ENCODE results near the gene ARHGAP25.

ARHGAP25 gene

DNA sequence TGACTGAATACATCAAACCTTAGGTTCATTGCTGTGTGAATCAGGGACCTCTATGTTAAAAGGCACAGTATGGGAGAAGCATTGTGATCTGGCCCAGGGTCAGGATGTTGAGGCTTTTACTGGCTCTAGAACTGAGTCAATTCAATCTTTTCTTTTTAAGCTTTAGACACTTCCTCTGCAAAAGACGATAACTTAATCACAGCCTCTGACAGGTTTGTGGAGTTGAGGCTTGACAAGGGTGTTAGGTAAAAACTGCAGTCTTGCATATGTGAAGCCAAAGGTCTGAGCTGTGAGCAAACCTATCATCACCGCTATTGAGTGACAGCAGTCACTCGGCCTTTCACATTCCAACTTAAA lies 17.3 kb upstream of the ARHGAP25 start:
- DNase-seq (ENCODE audit: low spot score) = no peak

DNA sequence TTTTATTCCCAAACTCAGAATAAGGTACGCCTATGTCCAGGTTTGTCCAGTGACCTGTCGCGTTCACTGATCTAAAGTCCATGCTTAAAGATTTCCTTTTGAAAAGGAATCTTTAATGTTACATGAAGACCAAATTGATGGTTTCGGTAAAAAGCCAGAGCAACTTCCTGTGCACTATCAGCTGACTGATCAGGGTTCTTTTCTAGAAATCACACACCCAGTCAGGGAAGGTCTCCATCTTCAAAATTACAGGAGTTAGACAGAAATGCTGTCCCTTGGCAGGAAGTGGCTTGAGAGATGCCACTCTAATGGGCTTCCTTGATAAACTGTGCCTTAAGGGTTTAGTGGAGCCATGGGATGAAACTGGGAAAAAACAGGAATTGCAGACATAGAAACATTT lies 14.7 kb upstream of the ARHGAP25 start:
- no peak for DNase-seq (ENCODE audit: low spot score)

DNA sequence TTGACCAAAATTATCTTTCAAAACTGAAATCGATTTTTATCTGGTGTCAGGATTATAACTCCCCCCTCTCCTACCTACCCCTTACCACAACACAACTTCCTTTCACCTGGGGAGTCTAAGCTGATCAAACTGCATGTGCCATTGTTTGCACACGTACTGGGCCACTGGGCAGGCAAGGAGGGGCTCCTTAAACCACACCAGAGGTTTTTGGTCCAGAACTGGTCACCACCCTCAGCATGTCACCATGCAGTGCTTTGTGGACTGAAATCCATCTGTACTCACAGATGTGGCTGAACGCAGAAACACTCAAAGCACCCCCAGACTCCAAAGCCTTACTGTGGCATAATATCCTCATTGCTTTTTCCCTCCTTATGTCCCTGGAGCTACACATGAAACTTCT lies 13.9 kb upstream of the ARHGAP25 start:
- DNase-seq (ENCODE audit: low spot score) = no peak

DNA sequence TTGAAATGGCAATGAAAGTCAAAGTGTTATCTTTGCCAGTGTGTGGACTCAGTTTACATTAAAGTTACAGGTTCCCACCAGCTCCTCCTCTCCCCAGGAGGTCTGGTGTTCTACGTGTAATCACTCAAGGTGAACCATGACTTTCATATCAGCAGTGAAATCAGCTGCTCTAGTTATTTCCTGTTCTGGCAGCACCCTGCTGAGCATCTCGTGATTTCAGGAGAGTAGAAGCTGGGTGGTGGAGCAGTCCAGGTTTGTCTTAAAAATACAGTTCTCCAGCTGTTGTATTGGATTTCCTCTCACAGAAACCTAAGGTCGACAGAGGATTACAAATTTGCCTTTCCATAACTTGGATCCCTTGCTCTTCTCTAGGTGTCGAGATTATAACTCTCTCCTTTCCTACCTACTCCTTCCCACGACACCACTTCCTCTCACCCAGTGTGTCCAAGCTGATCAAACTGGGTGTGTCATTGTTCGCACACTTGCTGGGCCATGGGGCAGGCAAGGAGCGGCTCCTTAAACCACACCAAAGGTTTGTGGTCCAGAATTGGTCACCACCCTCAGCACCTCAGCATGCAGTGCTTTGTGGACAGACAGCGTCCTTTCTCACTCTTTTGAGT lies 13.0 kb upstream of the ARHGAP25 start:
- no peak for DNase-seq (ENCODE audit: low spot score)

DNA sequence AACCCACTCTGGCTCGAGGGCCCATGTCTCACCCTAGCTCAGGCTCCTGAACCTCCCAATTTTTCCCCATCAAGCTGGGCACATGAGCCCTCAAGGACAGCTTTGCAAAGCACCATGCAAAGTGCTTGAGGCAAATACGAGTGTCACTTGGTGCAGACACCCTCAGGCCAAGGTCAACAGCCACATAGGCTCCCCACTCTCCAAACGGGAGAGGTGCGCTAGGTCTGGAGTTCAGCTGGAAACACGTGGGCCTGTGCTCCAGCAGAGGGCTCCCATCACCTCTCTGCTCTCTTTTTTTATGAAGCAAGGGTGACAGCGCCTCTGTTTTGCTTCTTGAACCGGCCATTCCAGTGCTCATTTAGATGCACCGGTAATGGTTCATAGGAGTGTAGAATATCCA lies 11.9 kb upstream of the ARHGAP25 start:
- no peak for DNase-seq (ENCODE audit: low spot score)

DNA sequence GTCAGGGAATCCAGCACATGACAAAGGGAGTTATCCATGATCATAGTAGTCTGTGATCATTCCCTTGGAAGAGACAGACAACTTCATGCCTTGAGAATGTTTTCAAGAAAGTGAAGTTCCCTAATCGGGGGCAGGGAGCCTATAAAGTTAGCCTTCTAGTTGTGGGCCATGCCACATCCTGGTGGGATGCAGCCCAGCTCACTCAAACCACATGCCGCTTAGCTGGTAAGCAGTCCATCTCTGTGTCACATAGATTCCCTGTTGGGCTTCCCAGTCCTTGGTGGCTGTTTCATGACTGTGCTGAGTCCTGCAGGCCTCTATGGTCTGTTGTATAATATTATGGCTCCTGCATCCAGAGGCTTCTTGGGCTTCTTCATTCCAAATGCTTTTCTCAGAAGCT lies 11.4 kb upstream of the ARHGAP25 start:
- DNase-seq (ENCODE audit: low spot score) = no peak

DNA sequence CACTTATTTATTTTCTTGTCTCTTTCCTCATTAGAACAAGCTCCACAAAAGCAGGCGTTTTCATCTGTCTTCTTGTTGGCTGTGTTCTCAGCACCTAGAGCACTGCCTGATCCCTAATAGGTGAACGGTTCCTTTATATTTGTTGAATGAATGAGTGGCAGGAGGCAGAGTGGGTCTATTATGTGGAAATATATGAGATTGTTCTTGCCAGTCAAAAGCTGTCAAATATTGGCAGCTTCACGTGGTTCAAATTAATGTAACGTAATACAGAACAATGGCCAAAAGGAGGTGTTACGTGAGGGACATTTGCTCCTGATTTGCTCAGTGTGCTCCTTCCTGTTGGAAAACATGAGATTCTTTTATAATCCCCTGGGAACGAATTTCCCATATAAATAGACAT lies 8.5 kb upstream of the ARHGAP25 start:
- no peak for DNase-seq (ENCODE audit: low spot score)

DNA sequence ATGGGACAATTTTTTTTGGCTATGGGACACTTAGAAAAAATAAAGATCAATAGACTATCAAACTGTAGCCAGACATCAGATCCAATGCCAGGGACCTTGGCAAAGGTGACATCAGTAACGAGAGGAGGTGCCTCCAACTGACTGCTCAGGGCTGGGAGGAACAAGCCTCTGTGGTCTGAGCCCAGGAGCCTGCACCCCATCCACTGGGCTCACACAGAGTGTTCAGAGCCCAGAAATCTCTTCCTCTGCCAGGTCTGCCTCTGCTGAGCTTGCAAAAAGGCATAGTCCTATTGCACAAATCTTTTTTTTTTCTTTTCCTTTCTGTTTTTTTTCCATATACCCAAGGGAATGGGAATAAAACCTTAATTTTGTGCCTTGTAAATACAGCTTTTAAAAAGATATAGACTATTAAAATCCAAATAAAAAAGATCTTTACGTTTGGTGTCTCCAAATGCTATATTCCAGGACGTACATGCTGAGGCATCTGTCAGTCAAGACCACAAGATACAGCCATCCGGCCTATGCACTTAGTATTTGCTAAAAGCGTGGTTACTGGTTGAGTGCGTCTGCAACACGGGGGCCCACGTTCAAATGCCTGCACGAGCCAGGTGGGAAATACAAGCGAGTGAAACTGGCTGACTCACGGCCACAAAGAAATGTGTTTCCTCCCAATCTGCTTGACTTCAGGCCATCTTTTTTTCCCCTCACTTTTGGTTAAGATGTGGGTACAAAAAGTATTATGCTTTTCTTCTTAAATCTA lies 7.8 kb upstream of the ARHGAP25 start:
- no peak for DNase-seq (ENCODE audit: low spot score)

DNA sequence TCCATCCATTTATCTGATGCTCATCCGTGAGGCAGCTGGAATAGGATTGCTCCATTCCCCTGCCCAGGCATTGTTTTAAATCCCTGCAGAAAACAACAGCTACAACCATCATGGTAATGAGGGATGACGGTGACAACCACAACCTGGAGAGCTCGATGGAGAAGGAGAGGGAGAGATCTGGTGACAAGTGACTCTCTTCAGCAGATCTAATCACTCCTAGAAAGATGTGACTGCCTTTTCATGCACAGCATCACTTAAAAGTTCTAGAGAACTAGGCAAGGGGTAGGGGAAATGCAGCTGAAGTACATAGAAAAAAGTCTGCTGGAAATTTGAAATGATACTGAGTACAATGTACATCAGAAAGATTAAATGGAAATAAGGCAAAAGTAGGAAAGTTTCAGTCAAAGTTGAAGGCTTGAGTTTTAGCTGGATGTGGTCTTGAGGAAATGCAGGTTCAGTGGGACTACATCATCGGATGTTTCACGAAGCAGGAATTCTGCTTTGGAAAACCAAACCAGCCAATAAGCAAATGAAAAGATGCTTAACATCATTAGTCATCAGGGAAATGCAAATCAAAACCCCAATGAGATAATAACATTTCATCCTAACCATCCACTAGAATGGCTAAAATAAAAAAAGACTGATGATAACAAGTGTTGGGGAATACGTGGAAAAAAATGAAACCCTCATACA lies 6.8 kb upstream of the ARHGAP25 start:
- DNase-seq (ENCODE audit: low spot score) = no peak

DNA sequence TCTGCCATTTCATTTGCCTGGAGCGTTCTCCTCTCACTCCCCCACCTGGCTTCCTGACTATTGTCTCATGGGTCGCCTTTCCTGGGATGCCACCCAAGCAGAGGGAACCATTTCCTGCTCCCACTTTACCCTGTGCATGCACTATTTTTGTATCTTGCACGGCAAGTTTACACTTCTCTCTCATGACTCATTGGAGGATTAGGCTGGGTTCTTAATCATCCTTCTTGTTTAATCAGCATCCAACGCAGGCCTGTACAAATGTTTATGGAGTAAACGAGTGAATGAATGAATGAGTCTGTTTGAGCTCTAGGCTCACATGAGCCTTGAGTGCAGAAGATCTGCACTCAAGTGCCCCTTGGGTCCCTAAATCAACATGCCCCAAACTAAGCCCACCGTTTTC lies 3.8 kb upstream of the ARHGAP25 start:
- DNase-seq (ENCODE audit: low spot score) = no peak

DNA sequence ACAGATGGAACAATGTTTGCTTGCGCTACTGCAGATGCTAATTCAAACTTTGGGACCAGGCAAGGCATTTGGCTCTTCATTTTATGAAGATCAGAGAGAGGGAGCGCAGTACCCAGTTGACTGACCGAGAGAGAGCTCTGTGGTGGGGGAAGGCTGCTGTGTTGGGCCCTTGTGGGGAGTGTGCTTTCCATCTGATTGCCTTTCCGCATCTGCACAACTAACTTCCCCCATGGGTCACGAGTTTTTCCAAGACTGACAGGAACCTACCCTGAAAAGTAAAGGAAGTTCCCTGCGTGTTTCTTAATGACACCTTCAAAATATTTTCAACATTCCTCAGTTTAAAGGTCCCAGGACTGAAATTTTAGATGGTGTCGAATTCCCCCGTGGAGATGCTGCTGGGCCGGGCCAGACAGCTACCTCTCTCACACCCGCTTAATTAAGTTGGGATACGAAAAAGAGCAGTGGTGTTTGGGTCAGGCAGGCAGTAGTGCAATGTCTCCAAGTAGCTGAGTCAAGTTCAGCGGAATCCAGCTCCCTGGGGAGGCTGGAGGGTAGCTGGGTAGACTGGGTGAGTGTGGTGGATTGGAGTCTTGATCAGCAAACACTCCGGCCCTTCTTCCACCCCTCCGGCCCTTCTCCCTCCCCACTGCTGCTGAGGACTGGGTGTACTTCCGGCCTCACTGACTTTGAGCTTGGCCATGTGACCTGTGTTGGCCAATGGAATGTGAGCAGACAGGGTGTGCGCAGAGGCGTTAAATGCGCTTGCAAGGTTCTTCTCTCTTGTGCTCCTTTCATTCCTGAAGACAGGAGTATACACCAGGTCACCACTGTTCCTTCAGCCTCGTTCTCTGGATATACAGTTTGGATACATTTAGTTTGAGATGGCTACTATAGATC lies 2.3 kb upstream of the ARHGAP25 start:
- DNase-seq (ENCODE audit: low spot score) = no peak

DNA sequence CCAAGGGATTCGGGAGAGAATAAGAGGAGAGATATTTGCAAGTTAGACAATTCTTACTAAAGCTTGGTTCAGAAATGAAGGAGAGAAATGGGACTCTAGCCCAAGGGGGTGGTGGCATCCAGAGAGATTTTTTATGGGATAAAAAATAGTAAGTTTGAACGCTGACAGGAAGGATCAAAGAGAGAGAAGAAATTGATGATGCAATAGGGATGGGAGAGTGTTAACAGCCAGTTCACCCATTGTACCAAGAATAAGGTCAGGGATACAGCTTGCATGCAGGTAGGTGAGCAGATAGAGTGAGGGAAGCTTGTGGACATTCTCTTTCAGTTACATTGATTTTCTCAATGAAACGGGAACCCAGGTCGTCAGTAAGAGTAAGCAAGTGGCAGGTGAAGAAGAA lies 1.2 kb upstream of the ARHGAP25 start:
- no peak for DNase-seq (ENCODE audit: low spot score)

DNA sequence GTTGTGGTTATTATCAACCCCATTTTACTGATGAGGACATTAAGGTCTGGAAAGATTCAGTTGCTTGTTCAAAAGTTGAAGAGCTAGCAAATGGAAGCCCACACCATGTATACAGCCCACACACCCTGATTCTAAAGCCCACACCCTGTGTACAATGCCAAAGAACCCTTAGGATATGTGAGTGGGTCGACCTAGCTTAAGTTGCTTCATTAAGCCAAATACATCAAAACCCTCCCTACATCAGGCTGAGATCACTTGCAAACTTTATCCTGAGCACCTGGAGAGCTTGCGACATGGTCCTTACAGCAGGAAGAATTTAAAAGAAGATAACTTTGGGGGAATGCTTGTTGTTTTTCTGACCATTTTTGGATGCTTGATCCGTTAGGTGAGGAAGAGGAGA lies 435 bp upstream of the ARHGAP25 start:
- DNase-seq (ENCODE audit: low spot score) = no peak

DNA sequence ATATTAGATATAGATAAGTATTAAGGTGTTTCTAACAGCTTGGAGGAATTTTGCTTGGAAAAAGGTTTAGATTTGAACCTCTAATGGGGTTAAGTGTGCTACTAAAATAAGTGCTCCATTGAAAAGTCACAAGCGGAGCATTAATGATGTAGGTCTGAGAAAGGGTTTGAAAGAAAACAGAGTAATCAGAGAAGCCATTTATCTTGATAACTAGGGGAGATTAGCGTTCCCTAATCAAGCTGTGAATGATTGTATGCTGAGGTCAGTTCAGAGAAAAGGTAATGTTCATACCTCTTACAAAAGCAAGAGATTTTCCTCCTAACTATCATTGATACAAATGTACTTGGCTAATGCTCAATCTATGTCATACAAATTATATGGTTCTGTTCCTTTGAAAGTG lies 1.5 kb downstream of the ARHGAP25 start:
- DNase-seq (ENCODE audit: low spot score) = no peak

DNA sequence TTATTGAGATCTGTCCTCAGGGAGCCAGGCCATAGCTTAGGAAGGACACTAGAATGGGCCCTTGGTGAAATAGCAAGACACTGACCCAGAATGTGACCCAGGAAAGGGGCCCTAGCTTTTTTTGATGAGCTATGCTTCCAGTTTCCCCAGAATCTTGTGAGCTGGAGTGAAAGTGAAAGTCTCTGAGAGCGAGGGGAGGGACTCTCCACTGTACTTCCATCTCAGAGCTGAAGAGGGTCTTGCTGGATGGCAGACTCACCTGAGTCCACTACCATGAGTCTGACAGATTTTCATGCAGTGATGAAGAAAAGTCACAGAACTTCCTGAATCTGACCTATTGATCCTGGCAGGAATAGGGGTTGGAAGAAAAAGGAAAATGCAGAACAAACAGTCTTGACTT lies 3.1 kb downstream of the ARHGAP25 start:
- DNase-seq (ENCODE audit: low spot score) = no peak

DNA sequence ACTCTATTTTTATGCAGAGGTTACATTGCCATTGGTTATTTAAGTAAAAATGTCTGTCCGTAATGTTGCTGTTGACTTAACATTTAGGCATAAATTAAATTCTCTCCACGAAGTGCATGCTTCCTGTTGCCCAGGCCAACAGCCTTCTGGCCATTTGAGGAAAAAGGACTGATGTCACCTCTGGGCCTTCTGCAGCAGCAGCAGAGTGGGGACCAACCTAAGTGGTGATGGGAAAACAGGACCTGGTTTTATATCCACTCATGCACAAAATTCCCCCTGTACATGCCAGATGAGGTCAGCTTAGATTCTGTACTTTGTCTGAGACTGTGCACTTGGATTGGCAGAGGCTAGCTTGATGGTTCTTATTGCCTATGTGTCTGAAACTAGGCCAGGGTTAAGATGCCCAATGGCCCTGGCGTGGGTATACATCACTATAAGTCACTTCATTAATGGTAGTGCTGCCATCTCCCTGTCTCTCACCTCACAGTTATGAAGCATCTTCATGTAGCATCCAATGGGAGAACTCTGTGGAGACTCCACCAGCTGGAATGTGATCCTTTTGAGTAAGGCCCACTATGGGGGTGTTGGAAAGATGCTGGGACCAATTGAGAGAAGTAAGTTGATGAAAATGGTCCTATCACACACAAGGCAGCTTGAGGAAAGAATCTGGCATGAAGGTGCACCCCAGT lies 4.4 kb downstream of the ARHGAP25 start:
- no peak for DNase-seq (ENCODE audit: low spot score)

DNA sequence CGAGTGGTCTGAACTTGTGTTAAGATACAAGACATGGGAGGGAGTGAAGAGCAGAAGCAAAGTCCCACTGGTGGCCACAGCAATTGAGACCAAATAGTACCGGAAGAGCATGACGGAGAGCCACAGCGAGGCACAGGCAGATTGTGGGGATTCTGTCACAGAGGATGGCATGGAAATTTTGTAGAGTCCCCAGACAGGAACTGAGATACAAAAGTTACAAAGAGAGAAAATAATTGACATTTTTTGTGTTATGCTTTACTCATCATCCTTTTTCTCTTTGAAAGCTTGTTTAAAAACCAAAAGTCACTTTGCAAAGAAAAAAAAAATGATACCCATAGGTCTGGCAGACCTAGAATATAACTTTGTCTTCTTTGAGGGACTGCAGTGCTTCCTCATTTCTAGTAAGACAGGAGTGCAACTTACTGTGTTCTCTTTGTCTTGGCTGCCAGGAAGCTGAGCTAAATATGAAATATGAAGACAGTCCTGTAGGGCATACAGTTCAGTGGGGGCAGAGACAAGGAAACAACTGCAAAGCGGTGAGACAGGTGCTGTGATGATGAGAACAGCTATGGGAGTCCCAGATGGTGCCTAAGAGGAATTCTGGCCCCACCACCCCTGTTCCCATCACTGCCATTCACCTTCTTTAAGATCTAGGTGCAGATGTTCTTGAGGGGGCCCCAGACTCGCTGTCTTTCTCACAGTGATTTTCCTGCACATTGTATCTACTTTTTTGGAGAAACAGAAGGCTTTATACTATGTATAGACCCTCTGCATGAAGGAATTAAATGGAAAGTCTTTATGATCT lies 5.2 kb downstream of the ARHGAP25 start:
- no peak for DNase-seq (ENCODE audit: low spot score)

DNA sequence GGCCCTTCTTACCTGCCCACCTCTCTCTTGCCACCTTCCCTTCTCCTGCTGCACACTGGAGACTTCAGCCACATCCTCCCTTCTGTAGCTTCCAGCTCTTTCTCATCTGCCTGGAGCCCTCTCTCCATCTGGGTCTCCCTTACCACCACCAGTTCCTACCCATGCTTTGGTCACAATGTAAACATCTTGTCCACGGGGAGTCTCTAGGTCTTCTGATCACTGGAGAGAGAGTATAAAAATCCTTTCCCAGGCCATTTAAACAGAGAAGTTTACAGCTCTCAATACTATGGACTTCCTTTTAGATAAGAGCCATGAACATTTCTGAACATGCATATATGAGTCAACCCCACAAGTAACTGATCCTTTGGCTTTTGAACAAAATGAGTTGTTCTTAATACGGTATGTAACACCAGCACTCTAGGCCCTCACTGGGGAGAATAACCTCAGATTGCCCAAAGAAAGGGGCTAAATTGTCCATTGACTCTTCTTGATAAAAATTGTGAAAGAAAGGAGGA lies 5.8 kb downstream of the ARHGAP25 start:
- no peak for DNase-seq (ENCODE audit: low spot score)

DNA sequence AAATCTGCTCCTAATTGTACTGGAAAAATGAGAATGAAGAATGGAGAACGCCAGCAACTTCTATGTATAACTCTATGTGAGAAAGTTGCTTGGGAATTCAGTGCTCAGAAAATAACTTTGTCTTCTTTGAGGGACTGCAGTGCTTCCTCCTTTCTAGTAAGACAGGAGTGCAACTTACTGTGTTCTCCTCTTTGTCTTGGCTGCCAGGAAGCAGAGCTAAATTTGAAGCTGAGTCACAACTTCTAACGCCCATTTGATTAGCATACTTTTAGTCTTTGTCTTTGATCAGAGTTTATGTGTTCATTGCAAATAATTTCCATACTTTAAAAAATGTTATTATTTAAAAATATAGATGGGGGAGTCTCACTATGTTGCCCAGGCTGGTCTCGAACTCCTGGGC lies 6.6 kb downstream of the ARHGAP25 start:
- DNase-seq (ENCODE audit: low spot score) = no peak

DNA sequence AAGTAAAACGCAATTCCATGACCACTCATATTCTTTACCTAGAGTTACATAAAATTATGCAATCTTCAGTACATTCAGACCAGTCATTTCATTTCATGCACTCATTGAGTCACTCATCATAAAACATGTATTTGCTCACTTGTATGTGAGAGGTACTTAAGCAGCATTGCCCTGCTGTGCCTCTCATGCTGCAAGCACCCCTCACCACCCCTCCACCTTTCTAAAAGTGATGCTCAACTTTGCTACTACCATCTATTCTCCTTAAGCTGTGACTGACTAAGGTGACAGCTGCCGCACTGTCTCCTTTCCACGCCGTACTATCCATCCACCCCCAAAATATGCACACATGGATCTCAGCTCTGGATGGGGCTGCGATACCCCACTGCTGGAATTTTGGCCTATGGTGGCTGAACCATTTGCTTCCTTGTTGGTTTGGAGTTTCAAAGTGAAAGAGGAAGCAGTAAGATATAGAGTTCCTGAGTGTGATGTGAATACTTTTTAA lies 7.2 kb downstream of the ARHGAP25 start:
- DNase-seq (ENCODE audit: low spot score) = no peak

All from left forelimb (tissue), 1 donor.